Measurements from ENCODE around the gene SPAG16.
"Not testable (repeated sequence)": the region's sequence is repeated elsewhere in the genome, so short reads cannot be mapped to it uniquely, and the experiment has no call there.

The SPAG16 gene

DNA sequence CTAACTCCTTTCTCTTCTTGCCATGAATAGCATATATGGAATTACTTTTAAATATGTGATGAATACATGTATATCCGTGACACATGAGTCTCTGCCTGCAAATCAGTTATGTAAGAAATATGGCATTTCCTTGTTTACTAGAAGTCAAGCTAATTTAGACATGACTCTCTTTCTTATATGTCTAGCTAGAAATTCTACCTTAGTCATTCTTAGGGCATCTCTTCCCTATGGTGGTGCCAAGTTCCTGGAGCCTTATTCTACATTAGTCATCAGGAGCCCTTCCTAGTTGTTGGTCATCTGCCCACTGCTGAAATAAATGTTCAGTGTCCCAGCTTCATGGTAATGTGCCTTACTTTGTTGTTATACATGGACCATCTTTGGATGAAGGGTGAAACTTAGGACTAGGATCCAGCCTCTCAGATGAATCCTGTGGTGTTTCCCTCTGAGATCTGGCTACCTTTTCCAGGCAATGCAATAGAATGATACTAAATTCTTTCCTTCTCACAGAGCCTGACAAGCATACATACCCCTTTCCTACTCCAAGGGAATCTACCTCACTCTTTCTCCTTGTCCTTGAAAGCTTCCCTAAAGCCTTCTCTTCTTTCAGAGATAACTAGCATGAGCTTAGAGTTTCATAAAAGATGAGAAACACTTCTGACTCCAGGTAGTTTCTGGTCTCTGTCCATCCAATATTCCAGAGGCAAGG lies 711.3 kb downstream of the SPAG16 start:
- FAIRE-seq (no peak), DNase-seq (ENCODE audit: insufficient read length) (no peak)
- TF ChIP-seq TAF1 (IDR thresholded peaks at IDR 0.05; ENCODE audit: borderline replicate concordance, low read depth, low read length) (no peak), POLR2AphosphoS5 (IDR thresholded peaks at IDR 0.05; ENCODE audit: low read depth, low read length) (no peak)

DNA sequence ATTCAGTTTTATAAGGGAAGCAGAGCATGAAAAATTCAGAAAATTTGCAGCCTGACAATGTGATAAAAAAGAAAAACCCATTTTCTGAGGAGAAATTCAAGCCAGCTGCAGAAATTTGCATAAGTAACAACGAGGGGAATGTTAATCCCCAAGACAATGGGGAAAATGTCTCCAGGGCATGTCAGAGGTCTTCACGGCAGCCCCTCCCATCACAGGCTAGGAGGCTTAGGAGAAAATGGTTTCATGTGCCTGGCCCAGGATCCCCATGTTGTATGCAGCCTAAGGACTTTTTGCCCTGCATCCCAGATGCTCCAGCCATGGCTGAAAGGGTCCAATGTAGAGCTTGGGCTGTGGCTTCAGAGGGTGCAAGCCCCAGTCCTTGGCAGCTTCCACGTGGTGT lies 714.7 kb downstream of the SPAG16 start:
- not testable (repeated sequence) for FAIRE-seq; DNase-seq (ENCODE audit: insufficient read length)

DNA sequence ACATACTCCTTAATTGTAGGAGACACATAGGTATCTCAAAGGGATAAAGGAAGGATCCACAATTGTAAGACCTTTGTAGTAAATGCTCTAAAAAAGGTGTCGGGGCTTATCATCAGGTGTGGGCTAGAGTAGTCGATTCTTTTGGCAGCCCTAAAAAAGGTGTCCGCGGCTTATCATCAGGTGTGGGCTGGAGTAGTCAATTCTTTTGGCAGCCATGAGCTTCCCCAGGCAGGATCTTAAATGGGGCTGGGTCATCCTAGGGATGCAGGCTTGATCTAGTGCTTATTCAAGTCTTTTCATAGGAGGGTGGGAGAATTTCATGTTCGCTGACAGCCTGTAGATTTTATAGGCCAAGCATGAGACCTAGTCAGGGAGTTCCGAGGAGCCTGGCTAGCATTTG lies 720.2 kb downstream of the SPAG16 start:
- FAIRE-seq (no peak), DNase-seq (ENCODE audit: insufficient read length) (no peak)
- no peak for TF ChIP-seq POLR2AphosphoS5 (IDR thresholded peaks at IDR 0.05; ENCODE audit: low read depth, low read length)
- TF ChIP-seq TAF1 (IDR thresholded peaks at IDR 0.05; ENCODE audit: borderline replicate concordance, low read depth, low read length), result no peak
- TF ChIP-seq POLR2A (IDR thresholded peaks at IDR 0.05; ENCODE audit: low read depth, low read length), result no peak

DNA sequence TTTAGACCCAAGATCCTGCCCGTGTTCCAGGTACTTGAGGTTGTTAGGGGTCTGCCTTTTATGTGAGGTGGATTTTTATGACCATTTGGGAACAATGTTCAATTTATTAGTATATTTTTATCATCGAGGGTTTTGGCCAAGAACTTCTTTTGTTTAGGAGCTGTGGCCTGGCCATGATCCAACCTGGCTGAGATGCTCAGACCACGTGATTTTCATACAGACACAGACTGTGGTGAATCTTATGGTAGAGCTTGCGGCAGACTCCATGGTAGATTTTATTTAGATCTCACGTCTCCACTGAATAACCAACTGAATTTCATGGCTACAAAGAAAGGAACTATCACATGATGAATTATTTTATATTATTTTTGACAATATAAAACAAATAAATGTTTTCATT lies 721.1 kb downstream of the SPAG16 start:
- DNase-seq (ENCODE audit: insufficient read length) (no peak), FAIRE-seq (no peak)
- no peak for TF ChIP-seq POLR2AphosphoS5 (IDR thresholded peaks at IDR 0.05; ENCODE audit: low read depth, low read length)
- no peak for TF ChIP-seq POLR2A (IDR thresholded peaks at IDR 0.05; ENCODE audit: low read depth, low read length)

DNA sequence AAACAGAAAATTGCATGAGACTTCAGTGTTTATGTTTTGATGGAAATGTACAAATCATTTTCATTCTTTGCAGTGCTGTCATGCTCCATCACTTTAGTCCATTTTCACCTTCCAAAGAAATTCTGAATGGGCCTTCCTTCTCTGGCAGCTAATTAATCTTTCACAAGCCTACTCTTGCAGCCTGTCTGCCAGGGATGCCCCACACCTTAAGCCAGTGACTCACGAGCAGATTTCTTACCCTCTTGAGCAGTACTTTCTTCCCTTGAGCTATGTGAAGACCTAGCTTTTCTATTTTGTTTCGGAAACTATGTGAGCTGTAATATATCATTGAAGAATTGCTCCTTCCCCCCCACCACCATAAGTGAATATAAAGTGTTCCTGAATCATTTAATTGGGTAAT lies 722.3 kb downstream of the SPAG16 start:
- TF ChIP-seq POLR2AphosphoS5 (IDR thresholded peaks at IDR 0.05; ENCODE audit: low read depth, low read length) (no peak), POLR2A (IDR thresholded peaks at IDR 0.05; ENCODE audit: low read depth, low read length) (no peak), TAF1 (IDR thresholded peaks at IDR 0.05; ENCODE audit: borderline replicate concordance, low read depth, low read length) (no peak)
- DNase-seq (ENCODE audit: insufficient read length), result no peak
- no peak for FAIRE-seq

DNA sequence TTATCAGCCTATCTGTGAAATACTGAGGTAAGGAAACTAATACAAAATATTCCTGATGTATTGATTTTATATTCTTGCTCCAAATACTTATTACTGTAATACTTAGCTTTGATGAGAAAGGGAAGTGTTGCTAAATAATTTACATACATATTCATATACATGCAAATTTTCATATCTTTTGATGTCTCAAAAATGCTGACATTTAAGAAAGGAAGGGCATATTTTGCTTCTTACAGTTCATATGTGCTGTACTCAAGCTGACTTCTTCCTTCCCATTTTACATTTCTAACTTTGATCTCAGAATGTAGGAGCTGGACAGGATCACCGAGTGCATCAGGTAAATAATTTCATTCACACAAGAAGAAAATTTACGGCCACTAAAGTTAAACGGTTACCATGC lies 727.4 kb downstream of the SPAG16 start:
- FAIRE-seq (no peak), DNase-seq (ENCODE audit: insufficient read length) (no peak)
- TF ChIP-seq POLR2AphosphoS5 (IDR thresholded peaks at IDR 0.05; ENCODE audit: low read depth, low read length) (no peak), POLR2A (IDR thresholded peaks at IDR 0.05; ENCODE audit: low read depth, low read length) (no peak), TAF1 (IDR thresholded peaks at IDR 0.05; ENCODE audit: borderline replicate concordance, low read depth, low read length) (no peak)

DNA sequence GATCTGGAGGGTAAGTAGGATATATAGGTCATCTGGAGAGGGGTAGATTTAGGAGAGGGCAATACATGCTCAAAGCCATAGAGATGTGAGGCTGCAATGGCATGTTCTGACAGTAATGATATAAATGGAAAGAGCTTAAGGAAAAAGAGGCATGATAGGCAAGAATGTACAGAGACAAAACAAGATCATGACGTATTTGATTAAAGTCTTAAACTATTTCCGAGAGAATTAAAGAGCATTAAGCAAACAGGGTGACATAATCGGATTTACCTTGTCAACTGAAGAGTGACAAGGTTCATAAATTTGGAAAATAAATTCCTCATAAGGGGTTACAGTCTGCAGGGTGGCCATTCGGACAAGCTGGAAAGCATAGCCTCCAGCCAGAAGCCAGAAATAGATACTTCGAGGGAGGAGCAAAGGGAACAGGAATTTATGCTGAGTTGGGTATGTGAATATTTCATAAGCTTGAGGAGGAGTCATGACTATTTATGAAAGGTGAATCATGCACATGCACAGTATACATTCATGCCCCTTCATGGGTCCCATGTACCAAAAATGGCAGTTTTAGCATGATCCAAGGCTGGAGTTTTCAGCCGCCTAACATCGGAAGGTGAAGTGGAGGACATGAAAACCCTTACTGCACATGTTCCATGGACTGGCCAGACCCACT lies 730.4 kb downstream of the SPAG16 start:
- DNase-seq (ENCODE audit: insufficient read length), result no peak
- no peak for FAIRE-seq
- TF ChIP-seq TAF1 (IDR thresholded peaks at IDR 0.05; ENCODE audit: borderline replicate concordance, low read depth, low read length) (no peak), POLR2A (IDR thresholded peaks at IDR 0.05; ENCODE audit: low read depth, low read length) (no peak), POLR2AphosphoS5 (IDR thresholded peaks at IDR 0.05; ENCODE audit: low read depth, low read length) (no peak)

DNA sequence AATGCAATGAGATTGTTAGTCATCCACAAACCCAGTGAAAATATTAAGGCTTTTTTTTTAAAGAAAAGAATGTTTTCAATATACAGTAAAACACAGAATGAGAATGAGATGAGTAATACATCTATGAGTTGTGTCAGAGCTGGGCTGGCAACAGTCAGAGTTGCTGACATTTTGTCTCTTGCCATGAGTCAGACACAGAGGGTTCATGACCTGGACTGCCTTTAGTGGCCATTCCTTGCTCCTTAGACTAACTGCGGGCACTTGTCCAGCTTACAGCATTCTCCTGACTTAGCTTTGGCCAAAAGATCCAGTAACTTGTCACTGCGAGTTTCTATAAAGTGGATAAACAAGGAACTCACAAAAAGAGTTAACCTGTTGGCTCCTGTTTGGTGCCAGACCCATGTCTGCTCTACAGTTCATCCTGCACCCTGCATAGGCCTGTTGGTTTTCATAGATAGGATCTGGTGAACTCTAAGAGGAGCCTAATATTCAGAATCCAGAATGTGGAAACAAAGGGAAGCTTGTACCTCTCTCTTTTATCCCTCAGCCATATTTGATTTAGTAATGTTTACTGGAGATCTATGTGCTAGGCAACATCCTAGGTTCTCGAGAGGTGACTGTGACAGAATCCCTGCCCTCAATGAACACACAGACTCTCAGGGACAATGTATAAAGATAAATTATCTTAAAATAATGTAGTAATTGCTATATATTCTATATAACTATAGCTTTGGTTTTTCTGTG lies 735.1 kb downstream of the SPAG16 start:
- TF ChIP-seq TAF1 (IDR thresholded peaks at IDR 0.05; ENCODE audit: borderline replicate concordance, low read depth, low read length) (no peak), POLR2AphosphoS5 (IDR thresholded peaks at IDR 0.05; ENCODE audit: low read depth, low read length) (no peak), POLR2A (IDR thresholded peaks at IDR 0.05; ENCODE audit: low read depth, low read length) (no peak)
- DNase-seq (ENCODE audit: insufficient read length), result no peak
- FAIRE-seq, result no peak

DNA sequence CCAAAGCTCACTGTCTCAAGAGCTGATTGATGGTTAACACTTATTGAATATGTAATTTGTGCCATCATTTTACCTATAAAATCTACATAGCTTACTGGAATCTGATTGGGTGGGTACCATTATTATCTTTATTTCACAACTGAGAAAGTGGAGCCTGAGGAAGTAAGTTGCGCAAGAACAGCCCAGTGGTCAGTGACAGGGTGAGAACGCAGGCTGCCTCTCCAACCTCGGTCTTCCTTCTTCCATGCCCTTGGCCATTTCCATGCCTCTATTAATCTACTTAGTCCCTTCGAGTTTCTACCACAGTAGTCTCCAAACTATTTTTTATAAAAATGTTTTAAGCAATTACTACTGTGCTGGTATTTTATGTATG lies 735.7 kb downstream of the SPAG16 start:
- FAIRE-seq, result no peak
- no peak for DNase-seq (ENCODE audit: insufficient read length)
- TF ChIP-seq POLR2AphosphoS5 (IDR thresholded peaks at IDR 0.05; ENCODE audit: low read depth, low read length) (no peak), TAF1 (IDR thresholded peaks at IDR 0.05; ENCODE audit: borderline replicate concordance, low read depth, low read length) (no peak), POLR2A (IDR thresholded peaks at IDR 0.05; ENCODE audit: low read depth, low read length) (no peak)

DNA sequence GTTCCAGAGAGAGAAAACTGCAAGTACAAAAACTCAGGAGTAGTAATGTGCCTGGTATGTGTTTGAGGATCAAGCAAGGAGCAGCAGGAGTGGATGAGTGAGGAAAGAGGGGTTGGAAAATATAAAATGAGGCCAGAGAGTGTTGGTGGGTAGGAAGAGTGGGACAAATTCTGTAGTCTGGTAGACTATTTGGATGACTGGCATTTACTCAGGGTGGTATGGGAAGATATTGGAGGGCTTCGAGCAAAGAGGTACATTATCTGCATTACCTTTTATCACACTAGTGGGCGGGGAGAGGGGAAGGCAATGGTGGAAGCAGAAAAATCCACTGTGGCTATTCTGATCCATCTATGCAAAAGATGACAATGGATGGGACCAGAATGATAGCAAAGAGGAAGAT lies 744.9 kb downstream of the SPAG16 start:
- no peak for FAIRE-seq
- TF ChIP-seq TAF1 (IDR thresholded peaks at IDR 0.05; ENCODE audit: borderline replicate concordance, low read depth, low read length) (no peak), POLR2AphosphoS5 (IDR thresholded peaks at IDR 0.05; ENCODE audit: low read depth, low read length) (no peak), POLR2A (IDR thresholded peaks at IDR 0.05; ENCODE audit: low read depth, low read length) (no peak)

DNA sequence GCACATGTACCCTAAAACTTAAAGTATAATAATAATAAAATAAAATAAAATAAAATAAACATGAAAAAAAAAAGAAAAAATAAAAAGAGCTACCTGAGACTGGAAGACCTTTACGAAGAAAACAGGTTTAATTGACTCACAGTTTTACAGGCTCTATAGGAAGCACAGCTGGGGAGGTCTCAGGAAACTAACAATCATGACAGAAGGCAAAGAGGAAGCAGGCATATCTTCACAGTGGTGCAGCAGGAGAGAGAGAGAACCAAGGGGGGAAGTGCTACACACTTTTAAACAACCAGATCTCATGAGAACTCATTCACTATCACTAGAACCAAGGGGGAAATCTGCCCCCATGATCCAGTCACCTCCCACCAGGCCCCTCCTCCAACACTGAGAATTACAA lies 747.3 kb downstream of the SPAG16 start:
- DNase-seq (ENCODE audit: insufficient read length), result no peak
- TF ChIP-seq POLR2A (IDR thresholded peaks at IDR 0.05; ENCODE audit: low read depth, low read length), result no peak
- FAIRE-seq, result no peak

More for the DNA sequence above, 744.9 kb downstream of the SPAG16 start:
- DNase-seq (ENCODE audit: insufficient read length), result no peak

DNA sequence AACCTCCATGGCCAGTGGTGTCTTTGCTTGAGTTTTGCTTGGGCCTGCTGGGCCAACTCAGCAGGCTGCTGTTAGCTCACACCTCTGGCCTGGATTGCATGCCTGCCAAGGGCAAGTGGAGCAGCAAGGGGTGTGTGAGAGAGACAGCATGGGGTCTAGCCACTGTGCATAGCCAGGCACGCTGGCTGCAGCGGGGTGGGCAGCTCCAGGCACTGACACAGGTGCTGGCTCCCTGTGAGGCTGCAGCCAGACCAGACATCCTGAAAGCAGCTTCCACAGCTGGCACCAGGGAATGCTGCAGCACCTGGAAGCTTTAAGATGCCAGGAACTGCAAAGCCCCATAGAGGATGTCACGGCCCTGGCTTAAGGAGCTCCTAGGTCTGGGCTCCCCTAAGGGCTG lies 750.2 kb downstream of the SPAG16 start:
- DNase-seq (ENCODE audit: insufficient read length), result no peak
- FAIRE-seq, result no peak
- TF ChIP-seq POLR2A (IDR thresholded peaks at IDR 0.05; ENCODE audit: low read depth, low read length), result no peak
- no peak for TF ChIP-seq TAF1 (IDR thresholded peaks at IDR 0.05; ENCODE audit: borderline replicate concordance, low read depth, low read length)
- no peak for TF ChIP-seq POLR2AphosphoS5 (IDR thresholded peaks at IDR 0.05; ENCODE audit: low read depth, low read length)
